GM18909 (cell line): ENCODE measurements around the gene SMG6.
"Not testable (repeated sequence)": the region's sequence is repeated elsewhere in the genome, so short reads cannot be mapped to it uniquely, and the experiment has no call there.

Experiments used
- ATAC-seq: cut with Tn5 transposase; IDR thresholded peaks from one replicate; pipeline ENCODE4 v1.9.1; 2021; ENCODE audit warnings: mild to moderate bottlenecking; ENCODE audit not compliant: unreplicated experiment, poor library complexity

SMG6 gene

DNA sequence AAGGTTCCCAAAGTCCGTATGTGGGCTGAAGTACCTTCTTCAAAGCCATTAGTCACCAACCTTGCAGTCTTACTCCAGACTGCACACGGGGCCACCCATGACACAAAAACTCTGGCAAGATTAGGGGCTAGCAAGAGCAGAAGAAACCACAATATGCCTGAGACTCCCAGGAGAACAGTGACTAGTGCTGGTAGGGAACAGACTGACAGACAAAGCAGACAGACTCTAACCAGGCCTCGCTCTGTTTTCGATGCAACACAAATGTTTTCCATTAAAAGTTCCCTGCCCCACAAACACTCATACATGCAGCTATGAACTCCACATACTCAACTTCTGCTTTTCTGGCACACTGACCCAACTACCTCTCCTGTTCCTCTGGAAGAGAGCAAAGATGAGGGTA lies 146.5 kb downstream of the SMG6 start:
- ATAC-seq, result no peak

DNA sequence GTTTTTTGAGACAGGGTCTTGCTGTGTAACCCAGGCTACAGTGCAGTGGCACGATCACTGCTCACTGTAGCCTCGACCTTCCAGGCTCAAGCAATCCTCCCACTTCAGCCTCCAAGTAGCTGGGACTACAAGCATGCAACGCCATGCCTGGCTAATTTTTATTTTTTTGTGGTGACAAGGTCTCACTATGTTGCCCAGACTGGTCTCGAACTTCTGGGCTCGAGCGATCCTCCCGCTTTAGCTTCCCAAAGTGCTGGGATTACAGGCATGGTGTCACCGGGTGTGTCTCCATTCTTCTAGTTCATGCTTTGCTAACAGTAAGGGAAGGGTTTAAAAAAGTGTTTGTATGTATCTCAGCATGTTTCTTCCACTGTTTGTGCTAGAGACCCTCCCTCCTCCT lies 146.9 kb downstream of the SMG6 start:
- no peak for ATAC-seq

GRCh38 chr17:2155573-2155972 lies 148.0 kb downstream of the SMG6 start:
- ATAC-seq, result no peak

- no peak for ATAC-seq
Measured at GRCh38 chr17:2151358-2152033, 152.1 kb downstream of the SMG6 start.

- no peak for ATAC-seq
Measured at GRCh38 chr17:2150806-2151205, 152.8 kb downstream of the SMG6 start.

GRCh38 chr17:2149934-2150333 lies 153.7 kb downstream of the SMG6 start:
- ATAC-seq, result no peak

DNA sequence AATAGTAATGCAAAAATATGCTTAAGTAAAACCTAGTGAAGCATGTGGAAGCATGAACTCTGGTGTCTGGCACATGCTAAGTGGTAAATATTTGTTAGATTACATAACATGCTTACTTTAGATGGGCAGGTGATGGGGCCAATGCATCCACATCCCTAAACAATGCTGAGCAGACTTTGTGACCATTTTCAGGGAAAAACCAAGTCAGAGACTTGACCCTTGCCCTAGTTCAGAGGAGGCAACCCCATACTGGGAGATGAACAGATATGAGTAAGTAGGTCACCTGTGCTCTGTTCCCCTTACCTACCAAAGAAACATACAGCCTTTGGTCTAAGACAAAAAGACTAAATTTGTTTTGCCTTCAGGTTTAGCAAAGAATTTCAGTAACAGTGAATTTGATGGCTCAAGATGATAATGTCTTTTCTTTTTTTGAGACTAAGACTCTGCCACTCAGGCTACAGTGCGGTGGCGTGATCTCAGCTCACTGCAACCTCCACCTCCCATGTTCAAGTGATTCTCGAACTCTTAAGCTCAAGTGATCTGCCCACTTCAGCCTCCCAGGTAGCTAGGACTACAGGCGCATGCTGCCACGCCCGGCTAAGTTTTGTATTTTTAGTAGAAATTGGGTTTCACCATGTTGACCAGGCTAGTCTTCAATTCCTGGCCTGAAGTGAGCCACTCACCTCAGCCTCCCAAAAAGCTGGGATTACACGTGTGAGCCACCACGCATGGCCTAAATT lies 157.3 kb downstream of the SMG6 start:
- ATAC-seq, result no peak

DNA sequence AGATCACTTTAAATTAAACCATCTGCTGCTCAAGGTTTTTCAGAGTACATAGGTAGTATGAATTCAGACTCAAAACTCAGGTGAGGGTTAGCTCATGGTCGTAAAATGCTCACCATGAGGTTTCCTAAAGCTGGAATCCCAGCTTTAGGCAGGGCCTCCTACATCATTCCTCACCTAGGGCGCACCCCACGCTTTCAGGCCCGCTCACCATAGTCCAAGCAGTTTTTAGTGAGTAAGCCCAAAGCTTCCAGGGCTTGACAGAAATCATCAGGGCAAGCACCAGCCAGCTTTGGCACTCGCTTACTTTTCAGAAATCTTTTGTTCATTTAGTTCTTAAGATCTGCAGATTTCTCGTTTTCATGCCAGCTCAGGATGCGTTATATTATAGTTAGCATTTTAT lies 158.9 kb downstream of the SMG6 start:
- no peak for ATAC-seq

DNA sequence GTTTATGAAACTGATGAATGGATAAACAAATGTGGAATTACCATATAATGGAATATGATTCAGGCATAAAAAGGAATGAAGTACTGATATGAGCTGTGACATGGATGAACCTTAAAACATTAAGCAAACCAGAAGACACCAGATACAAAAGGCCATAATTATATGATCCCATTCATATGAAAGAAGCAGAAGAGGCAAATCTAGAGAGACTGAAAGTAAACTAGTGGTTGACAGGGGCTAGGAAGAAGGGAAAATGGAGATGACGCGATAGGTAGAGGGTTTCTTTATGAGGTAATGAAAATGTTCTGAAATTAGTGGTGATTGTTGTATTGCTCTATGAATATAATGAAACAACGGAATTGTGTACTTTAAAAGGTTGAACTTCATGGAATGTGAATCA lies 160.3 kb downstream of the SMG6 start:
- no peak for ATAC-seq

- not testable (repeated sequence) for ATAC-seq
Measured at GRCh38 chr17:2142682-2143081, 160.9 kb downstream of the SMG6 start.

- no peak for ATAC-seq
Measured at GRCh38 chr17:2140683-2141082, 162.9 kb downstream of the SMG6 start.

DNA sequence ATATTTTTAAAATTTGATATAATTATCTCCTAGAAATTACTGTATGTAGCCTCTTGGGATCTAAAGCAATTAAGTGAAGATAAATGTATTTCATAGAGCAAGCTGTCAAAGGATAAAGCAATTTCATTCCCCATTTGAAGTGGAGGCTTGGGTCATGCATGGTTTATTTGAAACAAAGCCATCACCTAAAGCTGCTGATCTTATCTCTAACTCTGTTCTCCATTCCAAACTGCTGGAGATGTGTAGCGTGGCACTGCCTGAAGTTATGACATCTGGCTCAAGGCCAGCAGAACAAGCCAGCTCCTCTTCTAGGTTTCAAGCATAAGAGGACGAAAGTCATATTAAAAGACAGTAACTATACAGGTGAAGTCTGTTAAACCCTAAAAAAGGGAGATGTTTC lies 164.8 kb downstream of the SMG6 start:
- ATAC-seq, result peak; percentile 30

DNA sequence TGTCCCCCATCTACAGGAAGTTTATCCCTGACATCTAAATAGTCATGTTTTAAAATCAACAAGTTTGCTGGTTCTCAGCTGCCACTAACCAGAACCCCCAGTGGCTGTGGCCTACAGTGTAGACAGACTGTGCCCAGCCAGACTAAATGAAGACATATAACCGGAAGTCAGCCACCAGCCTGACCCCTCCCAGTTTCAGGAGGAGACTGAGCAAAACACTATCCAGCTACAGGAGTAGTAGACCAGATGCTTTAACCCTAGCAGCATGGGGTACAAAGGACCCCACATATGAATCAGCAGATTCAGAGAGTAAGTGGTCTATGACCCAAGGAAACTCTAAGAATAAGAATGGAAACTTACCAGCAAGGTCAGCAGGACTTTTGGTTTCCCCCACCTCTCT lies 165.3 kb downstream of the SMG6 start:
- ATAC-seq, result peak; percentile 72

DNA sequence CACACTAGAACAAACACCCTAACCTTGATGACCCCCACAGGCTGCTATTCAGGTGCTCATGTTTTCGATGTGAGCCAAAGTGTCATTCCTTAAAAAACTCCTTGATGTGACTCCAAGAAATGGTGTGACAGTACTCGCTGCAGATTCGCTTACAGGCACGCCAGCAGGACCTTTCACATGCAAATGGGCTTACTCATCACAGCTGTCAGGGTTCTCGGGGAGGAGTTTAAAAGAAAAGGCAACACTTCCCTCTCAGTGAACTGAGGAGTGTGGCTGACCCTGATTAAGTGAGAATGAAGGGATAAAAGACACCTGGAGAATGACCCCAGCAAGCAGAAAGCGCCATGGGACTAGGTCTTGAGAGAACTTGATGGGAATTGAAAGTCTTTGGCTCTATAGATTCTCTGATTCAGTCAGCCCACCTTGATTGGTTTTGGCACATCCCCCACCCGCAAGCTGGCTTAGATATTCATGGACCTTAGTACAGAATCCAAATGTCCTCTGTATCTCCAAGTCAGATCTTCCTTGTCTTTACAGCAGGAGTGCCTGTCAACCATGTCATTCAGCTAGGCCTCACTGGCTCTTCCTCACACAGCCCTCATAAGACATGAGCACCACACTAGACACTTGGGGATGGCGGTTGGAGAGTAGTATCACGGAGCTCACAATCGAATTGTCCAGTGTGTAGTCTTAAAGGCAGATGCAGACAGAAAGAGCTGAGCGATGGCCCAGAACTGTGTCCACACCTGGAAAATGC lies 166.1 kb downstream of the SMG6 start:
- no peak for ATAC-seq

GRCh38 chr17:2136241-2136640 lies 167.3 kb downstream of the SMG6 start:
- ATAC-seq, result no peak

GRCh38 chr17:2128011-2128410 lies 175.6 kb downstream of the SMG6 start:
- no peak for ATAC-seq

DNA sequence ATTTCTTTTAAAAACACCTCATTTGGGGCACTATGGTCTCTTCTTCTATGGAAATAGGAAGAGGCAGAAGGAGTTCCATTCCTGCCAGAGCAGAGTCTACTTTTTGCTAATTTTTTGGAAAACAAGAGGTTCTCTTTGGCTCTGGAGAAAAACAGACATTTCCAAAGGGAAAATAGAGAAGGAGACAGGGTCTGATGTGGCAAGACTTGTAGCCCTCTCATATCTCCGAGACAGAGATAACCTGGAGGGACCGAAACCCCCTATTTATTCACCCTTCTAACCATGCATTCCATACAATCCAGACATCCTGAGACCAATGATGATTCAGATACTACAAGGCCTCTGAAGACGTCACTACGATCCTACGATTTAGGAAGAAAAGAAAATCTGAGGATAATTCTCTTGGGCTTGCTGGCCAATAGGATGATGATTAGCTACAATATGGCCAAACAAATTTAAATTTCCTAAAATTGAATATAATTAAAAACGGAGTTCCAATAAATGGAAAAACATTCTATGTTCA lies 178.5 kb downstream of the SMG6 start:
- ATAC-seq, result no peak

DNA sequence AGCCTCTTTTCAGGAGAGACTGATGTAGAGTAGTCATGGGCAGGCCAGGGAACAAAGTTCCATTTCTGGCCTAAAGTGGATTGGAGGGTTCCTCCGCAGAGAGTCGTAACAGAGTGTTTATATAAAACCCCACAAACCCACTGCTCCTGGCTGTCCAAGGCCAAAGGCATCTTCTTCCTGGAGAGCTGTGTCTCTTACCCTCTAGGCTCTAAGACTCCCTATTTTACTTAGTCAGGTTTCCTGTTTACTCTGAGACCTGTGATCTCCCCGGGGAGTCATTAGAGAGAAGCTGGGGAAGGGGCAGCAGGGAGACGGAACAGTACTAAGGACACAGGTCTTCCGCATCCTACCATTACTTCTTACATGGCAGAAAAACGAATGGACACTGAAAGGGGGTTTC lies 179.2 kb downstream of the SMG6 start:
- no peak for ATAC-seq

DNA sequence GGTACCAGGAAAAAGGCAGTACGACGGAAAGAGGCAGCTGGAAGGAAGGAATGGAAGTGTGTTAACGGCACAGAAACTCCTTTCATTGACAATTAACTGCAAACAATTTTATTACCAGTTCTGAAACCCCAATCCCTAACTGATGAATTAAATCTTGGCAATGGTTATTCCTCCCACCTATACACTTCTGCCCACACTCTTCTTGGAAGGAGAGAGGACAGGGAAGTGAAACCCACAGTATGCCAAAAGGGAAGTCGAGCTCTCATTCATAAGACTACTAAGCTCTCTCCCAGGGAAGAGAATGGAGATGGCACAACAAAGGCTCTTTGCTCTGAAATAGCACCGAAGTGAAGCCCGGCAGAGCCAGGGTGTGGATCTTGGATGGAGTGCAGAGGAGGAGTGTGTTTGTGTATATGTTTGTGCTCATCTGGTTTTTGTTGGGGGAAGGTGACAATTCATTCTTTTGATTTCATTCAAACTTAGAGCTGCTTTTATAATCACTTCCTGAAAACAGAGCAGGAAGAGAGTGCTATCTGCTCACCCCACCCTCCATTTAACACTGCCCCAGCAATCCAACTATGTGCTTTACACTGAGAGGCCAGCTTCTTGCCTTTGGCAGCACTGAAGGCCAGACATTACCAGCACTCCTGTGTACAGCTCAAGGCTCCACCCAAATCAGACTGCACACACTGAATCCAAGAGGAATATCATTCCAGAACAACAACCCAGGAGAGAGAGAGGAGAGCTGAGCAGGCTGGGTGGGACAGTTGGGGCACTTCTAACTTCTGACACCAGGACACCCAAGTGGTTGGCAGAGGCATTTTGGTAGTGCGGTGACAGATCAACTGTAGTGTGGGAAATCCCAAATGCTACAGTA lies 180.0 kb downstream of the SMG6 start:
- ATAC-seq, result no peak

DNA sequence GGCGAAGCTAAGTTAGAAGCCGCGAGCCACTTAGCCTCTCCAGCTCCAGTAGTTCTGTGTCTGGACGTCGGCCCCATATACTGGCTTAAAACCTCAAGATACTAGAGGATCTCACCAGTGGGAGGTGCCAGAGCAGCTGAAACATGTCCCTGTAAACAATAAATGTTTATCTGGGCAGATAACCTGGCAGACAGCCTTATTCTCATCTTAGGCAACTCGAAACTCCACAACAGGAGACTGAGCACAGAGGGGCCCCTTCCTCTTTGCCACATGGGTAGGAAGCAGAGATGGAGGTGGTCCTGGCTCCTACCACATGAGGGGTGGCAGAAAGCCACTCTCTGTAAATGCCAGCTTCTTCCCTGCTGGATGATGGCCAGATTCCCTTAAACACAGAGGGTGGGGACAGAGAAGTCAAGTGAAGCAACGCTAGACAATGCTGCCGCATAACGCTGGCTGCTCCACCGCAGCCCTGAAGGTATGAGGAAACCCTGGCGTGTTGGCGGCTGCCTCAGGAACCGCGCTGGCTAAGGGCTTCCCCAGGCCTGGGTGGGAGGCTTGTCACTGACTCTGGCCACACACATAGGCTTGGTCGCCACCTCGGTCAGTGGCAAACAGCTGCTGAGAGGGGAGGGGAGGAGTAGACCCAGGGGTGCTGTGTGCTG lies 180.8 kb downstream of the SMG6 start:
- no peak for ATAC-seq
